22Rv1 (cell line): ENCODE measurements around the gene TMEM247.

Experiments
- H3K27ac ChIP-seq: fragments of 450-650 bp; 2 replicates; pipeline ENCODE4 v1.5.1; 2017
- CTCF ChIP-seq: fragments of 450-650 bp; IDR thresholded peaks from 2 replicates; pipeline ENCODE4 v1.5.1; 2017; ENCODE audit warnings: mild to moderate bottlenecking
- ZFX ChIP-seq: fragments of 450-650 bp; IDR thresholded peaks from 2 replicates; pipeline ENCODE4 v1.6.1; 2017; ENCODE audit warnings: antibody characterized with exemption, borderline replicate concordance

Gene TMEM247

GRCh38 chr2:46480562-46480961, 1.2 kb downstream of the TMEM247 start:
- H3K27ac ChIP-seq: no peak overlapping the region
- no peak for TF ChIP-seq CTCF
- TF ChIP-seq ZFX: no peak

GRCh38 chr2:46481198-46482193, 2.1 kb downstream of the TMEM247 start:
- H3K27ac ChIP-seq: no peak overlapping the region
- TF ChIP-seq ZFX (no peak), CTCF (no peak)

- H3K27ac ChIP-seq: no peak overlapping the region
- TF ChIP-seq CTCF (no peak), ZFX (no peak)
Measured at GRCh38 chr2:46482490-46482889, 3.1 kb downstream of the TMEM247 start.

GRCh38 chr2:46485002-46485401, 5.6 kb downstream of the TMEM247 start:
- H3K27ac ChIP-seq: no peak overlapping the region
- TF ChIP-seq ZFX (no peak), CTCF (no peak)

GRCh38 chr2:46486436-46486835, 7.1 kb downstream of the TMEM247 start:
- TF ChIP-seq ZFX: no peak
- no peak for TF ChIP-seq CTCF
- no peak overlapping the region for H3K27ac ChIP-seq

GRCh38 chr2:46487667-46488335, 8.4 kb downstream of the TMEM247 start:
- no peak for TF ChIP-seq ZFX
- no peak for TF ChIP-seq CTCF
- no peak overlapping the region for H3K27ac ChIP-seq

- no peak for TF ChIP-seq CTCF
- TF ChIP-seq ZFX: no peak
- no peak overlapping the region for H3K27ac ChIP-seq
Measured at GRCh38 chr2:46488389-46488788, 9.0 kb downstream of the TMEM247 start.
